GM19239 (cell line): ENCODE data around the gene MX1.
"Not testable (repeated sequence)": the region's sequence is repeated elsewhere in the genome, so short reads cannot be mapped to it uniquely, and the experiment has no call there.

Experiments
- DNase-seq: peaks from one replicate; pipeline ENCODE4 v3.0.0; 2011; ENCODE audit warnings: low spot score; ENCODE audit not compliant: insufficient read length
- FAIRE-seq: peaks from 2 replicates; lab custom pipeline; 2011; peaks lifted over from hg19 to GRCh38; lab: Jason Lieb, UNC

The MX1 gene

DNA sequence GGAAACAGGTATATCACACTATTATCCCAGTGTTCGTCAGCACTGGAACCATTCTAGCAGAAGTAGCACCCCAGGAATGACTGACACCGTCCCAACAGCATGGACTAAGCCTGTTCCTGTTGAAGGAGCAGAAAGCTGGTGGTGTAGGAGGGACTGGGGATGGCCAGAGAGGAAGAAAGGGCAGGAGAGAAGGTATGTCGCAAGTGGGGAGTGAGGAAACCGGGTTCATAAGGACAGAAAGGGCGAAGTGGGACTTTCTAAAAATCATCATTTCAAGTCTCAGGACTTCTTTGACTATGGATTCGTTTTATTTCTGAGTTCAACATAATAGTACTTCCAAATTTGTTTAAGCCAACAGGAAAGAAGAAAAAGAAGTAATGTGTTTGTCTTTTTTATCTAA lies 19.7 kb upstream of the MX1 start:
- no peak for FAIRE-seq
- no peak for DNase-seq

DNA sequence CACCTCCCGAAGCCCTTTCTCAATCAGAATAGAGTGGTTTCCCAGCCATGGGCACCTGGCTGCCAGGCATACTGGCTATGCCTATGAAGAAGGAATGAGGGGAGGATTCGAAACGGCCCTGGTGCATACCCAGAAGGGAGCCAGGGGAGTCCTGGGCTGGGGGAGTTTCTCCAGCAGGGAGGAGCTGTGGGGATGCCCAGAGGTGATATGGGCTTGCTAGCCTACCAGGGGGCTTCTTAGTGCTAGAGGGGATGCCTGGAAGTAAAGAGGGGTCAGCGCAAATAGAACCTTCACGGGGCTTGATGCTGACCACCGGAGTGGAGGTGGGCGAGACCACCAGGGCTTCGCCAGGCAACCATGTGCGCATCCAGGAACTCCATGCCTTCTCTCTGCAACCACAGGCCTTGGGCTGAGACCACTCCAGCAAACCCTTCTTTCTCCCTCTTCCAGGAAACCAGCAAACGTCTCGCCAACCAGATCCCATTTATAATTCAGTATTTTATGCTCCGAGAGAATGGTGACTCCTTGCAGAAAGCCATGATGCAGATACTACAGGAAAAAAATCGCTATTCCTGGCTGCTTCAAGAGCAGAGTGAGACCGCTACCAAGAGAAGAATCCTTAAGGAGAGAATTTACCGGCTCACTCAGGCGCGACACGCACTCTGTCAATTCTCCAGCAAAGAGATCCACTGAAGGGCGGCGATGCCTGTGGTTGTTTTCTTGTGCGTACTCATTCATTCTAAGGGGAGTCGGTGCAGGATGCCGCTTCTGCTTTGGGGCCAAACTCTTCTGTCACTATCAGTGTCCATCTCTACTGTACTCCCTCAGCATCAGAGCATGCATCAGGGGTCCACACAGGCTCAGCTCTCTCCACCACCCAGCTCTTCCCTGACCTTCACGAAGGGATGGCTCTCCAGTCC lies 18.2 kb upstream of the MX1 start:
- DNase-seq: no peak
- FAIRE-seq: no peak

DNA sequence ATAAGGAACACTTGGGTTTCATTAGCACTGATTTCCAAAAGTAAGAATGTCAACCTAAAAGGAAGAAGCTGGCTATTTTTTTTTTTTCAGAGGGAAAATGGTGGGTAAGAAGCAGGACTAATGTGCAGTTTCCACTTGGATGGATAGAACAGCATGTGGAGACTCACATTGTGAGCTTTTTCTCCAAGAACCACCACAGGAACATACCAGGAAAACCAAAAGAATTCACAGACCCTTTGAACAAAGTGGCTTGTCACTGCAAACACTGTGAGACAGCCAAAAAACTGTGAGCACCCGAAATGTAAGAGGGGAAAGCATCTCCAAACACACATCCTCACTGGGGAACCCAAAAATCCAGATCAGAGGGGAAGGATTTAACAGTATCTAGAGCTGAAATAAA lies 15.7 kb upstream of the MX1 start:
- FAIRE-seq (no peak), DNase-seq (no peak)

DNA sequence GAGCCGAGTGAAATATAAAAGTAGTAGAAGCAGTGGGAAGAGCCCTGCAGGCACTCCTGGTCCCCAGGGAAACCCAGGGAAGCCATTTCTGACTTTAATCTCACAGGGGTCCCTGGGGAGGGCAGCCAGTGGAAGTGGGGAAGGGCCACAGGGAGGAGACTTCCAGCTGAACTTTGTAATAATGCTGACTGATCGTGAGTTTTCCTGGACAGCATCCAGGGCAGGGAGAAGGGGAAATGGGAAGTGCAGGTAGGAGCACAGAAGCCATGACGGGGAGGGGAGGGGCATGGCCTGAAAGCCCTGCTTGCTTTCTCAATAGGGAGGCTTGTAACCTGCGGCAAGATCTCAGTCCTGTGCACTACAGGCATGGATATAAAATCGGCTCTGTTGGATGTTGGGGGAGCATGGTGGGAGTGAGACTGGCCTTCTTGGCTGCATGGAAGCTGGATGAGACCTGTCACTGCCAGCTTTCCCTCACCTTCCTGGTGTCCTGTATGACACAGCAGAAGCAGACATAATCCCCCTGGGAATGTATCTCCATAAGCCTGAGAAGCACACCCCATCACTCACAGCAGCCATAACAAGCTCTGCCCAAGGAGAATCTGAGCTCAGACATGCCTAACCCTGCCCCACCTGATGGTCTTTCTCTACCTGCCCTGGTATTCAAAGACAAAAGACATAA lies 15.1 kb upstream of the MX1 start:
- FAIRE-seq (no peak), DNase-seq (no peak)

DNA sequence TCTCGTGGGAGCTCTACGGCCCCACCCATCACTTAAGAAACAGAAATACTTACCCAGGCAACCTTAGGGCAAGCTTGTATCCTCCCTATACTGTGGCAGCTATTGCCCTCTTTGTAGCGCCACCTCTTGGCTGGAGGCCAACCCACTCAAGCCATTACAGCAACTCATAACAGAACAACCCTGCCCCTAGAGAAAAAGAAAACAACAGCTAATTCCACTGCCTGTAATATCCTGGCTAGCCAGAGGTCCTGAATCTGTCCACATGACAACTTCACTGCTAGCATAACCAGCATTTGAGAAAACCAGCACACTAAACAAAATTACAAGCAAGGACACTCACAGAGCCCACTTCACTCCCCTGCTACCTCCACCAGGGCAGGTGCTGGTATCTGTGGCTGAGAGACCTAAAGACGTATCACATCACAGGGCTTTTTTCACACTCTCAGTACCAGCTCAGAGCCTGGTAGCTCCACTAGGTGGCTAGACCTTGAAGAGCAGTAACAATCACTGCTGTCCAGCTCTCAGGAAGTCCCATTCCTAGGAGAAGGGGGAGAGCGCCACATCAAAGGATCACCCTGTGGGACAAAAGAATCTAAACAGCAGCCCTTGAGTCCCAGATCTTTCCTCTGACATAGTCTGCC lies 14.5 kb upstream of the MX1 start:
- FAIRE-seq (peak; percentile 47), DNase-seq (no peak)

DNA sequence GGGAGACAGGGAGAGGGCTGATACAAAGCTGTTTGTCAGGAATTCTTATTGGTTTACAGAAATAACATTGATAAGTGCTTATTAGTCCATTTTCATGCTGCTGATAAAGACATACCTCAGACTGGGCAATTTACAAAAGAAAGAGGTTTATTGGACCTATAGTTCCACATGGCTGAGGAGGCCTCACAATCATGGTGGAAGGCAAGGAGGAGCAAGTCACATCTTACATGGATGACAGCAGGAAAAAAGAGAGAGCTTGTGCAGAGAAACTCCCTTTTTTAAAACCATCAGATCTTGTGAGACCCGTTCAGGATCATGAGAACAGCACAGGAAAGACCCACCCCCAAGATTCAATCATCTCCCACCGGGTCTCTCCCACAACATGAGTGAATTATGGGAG lies 8.5 kb upstream of the MX1 start:
- not testable (repeated sequence) for DNase-seq, FAIRE-seq

DNA sequence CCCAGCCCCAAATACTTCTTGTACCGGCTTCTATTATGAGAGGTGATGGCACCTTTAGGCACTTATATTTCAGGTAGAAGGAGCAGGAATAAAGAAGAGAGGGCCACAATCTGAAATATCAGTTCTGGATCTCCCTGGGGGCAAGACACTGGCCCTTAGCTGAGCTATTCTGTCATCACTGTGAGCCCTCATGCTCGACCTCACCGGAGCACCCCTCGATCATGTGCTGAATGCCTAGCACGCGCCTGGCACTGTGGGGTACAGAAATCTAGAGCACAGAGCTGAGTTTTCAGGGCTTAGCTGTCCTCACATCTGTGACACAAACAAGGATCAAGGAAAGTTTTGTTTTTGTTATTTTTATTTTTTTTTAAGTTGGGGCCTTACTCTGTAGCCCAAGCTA lies 7.6 kb upstream of the MX1 start:
- no peak for DNase-seq
- FAIRE-seq: no peak

DNA sequence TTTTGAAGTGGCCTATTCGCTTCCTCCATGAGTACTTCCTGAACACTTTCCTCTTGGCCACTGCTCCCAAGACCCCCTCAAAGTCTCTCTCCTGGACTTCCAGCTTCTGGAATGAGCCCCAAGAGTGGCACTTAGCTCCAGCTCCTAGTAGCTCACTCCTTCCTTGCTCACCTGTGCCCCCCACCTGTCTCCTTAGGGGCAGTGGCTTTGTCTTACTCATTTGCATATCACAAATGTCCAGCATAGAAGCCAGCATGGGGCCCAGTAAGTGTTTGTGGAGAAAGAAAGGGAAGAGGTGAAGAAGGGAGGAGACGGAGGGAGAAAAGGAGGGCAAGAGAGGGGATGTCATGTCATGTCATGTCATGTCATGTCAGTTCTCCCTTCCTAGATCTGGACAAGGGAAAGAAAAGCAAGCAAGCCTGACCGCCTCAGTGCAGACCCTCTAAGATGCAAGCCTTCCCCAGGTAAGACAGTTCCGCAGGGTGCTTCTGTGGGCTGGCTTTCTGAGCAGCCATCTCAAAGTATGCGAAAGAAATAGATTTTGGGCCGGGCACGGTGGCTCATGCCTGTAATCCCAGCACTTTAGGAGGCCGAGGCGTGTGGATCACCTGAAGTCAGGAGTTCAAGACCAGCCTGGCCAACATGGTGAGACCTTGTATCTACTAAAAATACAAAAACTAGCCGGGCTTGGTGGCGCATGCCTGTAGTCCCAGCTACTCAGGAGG lies 6.9 kb upstream of the MX1 start:
- FAIRE-seq: no peak
- no peak for DNase-seq

DNA sequence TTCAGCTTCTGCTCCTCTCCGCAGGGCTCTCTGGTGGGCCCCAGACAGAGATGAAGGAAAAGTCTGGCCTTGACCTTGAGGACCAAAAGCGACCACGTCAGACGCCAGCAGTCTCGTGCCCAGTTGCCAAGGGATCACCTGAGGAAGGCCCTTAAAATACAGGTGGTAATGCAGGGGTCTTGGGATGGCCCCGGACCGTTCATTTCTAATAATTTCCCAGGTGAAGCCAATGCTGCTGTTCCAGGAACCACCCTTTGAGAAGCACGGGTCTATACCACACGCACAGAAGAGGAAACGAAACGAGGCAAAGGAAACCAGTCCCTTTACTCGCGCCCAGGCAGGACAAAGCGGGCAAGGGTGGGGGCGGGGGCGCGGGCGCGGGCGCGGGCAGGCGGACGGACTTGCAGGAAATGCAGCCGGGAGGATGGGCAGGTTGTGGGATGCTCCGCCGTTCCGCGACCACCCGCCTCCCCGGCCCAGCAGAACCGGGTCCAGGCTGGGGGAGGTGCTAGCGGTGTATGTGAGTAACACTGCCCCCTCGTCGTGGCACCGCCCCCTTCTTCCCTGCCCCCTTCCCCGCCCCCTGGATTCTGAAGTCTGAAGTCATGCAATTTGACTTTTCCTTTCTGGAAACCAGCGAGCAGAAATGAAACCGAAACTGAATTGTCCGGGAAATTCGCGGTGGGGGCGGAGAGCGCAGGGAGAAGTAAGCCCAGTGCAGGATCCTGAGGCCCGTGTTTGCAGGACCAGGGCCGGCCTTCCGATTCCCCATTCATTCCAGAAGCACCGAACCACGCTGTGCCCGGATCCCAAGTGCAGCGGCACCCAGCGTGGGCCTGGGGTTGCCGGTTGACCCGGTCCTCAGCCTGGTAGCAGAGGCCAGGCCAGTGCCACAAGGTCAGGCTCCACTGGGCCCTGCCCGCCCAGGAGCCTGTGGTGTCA lies 5.8 kb upstream of the MX1 start:
- FAIRE-seq (peak; percentile 86), DNase-seq (peak; percentile 49)

DNA sequence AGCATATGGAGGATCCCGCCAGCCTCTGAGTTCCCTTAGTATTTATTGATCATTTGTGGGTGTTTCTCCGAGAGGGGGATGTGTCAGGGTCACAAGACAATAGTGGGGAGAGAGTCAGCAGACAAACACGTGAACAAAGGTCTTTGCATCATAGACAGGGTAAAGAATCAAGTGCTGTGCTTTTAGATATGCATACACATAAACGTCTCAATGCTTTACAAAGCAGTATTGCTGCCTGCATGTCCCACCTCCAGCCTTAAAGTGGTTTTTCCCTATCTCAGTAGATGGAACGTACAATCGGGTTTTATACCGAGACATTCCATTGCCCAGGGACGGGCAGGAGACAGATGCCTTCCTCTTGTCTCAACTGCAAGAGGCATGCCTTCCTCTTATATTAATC lies 5.0 kb upstream of the MX1 start:
- FAIRE-seq, DNase-seq: not testable (repeated sequence)

DNA sequence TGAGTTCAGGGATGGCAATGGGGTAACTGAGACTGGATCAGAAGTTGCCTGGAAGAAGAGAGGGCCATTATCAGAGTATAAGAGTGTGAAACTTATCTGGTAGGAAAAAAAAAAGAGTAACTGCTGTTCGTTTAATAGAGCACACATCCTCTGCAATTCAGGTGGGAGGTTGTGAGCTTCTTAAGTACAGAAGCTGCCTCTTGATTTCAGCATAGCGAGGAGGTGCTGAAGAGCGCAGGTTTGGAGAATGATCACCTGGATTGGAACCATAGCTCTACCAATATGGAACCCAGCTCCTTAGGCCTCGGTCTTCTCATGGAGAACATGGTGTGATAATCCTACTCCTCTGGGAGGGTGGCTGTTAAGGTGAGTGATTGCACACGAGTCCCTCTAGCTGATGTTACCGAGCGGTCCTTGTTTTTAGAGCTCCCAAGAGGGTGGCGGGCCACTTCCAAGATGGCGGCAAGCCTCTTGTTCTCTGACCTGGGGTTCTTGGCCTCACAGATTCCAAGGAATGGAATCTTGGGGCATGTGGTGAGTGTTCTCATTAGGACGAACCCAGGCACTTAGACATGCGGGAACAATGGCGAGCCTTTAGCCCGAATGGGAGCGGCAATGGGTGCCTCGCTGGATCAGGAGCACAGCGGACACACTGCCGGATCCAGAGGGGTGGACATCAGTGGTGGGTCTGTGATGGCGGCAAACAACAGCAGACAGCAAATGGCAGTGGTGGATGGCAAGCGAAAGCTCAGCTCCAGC lies 3.3 kb upstream of the MX1 start:
- DNase-seq: no peak
- FAIRE-seq: no peak

DNA sequence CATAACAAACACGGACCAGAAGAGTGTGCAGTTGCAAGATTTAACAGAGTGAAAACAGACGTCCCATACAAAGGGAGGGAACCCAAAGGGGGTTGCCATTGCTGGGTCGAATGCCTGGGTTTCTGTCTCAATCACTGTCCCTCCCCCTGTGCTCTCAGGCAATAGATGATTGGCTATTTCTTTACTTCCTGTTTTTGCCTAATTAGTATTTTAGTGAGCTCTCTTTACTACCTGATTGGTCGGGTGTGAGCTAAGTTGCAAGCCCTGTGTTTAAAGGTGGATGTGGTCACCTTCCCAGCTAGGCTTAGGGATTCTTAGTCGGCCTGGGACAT lies 2.8 kb upstream of the MX1 start:
- DNase-seq, FAIRE-seq: not testable (repeated sequence)

DNA sequence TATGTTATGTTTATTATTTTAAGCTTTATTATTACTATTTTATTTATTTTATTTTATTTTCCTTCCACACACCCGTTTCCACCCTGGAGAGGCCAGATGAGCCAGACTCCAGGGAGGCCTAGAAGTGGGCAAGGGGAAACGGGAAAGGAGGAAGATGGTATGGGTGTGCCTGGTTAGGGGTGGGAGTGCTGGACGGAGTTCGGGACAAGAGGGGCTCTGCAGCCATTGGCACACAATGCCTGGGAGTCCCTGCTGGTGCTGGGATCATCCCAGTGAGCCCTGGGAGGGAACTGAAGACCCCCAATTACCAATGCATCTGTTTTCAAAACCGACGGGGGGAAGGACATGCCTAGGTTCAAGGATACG lies 468 bp upstream of the MX1 start:
- no peak for FAIRE-seq
- no peak for DNase-seq

DNA sequence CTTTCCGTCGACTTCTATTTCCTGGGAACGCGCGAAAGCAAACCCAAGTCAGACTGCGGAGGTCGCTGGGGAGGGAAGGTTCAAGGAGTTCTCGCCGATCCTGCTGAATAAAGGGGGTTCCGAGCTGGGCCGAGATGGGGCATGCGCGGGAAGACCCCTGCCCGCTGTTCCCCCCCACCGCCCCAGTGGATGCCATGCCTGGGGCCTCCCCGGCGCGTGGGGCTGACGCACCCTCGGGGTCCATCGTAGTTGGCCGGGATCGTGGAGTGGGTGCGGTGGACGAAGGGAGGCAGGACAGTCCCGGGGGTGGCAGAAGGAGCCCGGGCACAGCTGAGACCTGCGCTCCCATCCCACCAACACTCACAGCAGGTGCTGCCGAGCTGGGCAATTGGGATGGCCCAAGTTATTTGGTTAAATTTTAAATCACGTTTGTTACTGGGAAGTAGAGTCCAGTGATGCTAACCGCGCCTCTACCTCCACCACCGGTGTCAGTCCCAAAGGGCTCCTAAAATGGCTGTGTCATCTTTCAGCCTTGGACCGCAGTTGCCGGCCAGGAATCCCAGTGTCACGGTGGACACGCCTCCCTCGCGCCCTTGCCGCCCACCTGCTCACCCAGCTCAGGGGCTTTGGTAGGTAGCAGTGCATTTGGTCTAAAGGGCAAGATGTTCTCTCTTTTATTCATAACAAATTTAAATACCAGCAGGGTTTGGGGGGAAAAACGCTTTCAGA lies 801 bp downstream of the MX1 start:
- FAIRE-seq (peak; percentile 90), DNase-seq (no peak)

DNA sequence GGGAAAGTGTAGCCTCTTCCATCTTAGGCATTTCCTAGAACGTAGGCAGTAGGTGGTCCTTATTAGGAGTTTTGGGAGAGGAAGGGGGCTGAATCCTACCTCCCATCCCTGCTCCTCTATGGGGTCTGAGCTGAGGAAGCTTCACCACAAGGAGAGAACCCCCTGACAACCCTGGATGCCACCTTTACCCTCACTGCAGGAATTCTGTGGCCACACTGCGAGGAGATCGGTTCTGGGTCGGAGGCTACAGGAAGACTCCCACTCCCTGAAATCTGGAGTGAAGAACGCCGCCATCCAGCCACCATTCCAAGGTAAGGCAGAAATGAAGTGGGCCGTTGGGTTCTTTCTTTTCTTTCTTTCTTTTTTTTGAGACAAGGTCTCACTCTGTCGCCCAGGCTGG lies 1.5 kb downstream of the MX1 start:
- FAIRE-seq: peak; percentile 23
- DNase-seq: no peak

DNA sequence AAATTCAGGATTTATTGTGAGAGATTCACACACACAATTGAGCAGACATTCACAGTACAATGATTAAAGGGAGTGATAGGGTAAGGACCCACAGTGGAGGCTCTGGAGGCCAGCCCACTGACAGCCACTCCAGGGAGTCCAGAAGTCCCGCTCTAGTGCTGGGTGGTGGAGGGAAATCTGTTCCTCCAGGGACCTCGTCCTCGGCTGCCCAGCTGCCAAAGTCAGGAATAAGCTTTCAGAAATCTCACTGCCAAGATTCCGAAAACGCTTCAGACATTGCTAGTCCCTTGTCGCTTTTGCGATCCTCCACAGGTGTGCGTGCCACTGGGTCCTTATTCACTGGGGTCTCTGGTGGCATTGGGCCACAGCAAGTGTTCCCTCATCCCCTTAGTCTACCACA lies 2.3 kb downstream of the MX1 start:
- FAIRE-seq (peak; percentile 35), DNase-seq (no peak)

DNA sequence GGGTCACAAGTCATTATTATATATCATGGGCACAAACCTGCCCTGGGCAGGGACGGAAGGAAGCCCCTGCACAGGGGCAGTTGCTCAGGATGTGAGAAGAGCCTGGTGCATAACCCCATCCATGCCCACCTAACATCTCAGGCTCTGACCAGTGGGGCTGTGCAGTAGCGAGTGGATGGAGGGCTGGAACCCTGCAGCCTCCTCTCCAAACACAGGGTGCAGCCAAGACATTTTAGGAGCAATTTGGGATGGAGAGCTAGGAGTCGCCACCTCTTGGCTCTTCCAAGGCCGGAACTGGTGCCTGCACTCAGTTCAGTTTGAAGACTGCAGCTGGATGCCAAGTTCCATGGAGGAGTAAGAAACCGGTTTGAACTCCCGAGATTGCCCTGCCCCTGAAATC lies 2.8 kb downstream of the MX1 start:
- no peak for FAIRE-seq
- DNase-seq: no peak

DNA sequence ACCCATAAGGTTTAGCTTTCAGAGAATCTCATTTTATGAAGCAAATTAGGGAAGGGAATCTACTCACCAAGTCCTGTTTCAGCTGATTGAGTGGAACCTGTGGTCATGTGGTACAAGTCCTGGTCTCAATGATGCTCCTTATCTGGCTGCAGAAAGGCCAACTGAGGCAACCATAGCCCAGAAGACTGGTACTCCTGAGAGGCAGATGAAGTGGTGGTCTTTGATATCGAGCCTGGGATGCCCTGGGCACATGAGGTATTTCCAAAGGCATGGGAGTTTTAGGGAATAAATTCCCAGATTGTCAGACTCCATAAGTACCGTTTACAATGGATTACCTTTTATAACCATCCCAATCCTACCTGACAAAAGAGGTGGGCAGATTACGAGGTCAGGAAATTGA lies 3.3 kb downstream of the MX1 start:
- FAIRE-seq: no peak
- no peak for DNase-seq
